ENCODE measurements around the gene CDYL. TPM values are rescaled to one million over a fixed set of nuclear protein-coding genes. Genes with fewer than 3 reads are reported as not detected.

The CDYL gene
- total and polyA plus RNA-seq, 12 donors: 4.1 to 39.9 (median 33.2) TPM

DNA sequence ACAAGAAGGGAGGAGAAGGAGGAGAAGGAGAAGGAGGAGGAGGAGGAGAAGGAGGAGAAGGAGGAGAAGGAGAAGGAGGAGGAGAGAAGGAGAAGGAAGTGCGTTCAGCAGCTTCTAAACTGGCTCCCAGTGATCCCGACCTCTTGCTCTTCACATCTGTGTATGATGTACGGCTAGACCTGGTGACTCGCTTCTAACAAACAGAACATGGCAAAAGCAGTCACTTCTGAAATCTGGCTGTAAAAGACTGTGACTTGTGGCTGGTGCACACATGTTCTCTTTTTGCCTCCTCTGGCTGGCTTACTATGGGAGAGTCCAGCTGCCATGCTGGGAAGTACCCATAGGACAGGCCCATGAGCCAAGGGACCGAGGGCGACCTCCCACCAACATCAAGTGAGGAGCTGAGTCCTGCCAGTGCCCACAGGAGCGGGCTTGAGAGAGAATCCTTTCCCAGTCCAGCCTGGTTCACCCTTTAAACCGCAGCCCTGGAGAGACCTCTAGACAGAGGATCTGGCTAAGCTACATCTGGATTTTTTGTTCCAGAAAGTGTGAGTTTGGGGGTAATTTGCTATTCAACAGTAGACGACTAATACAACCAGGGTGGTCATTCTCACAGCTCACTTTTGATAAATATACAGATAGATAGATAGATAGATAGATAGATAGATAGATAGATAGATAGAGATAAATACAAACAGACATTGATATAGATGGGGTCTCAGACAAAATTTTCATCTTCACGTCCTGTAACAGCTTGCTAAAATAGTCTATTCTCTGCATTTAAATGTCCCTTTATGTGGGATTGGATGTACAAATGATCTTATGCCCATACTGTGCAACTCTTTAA lies 185.3 kb downstream of the CDYL start:
- H3K9me3 ChIP-seq: no peaks in the 10 kb centered on the region
- no peak for ATAC-seq
- H3K27me3 ChIP-seq: no peaks in the 10 kb centered on the region
- no peak for TF ChIP-seq CTCF (IDR thresholded peaks at IDR 0.05)
- no peak overlapping the region for H3K27ac ChIP-seq
- intact Hi-C loops (cut with DNase I): no loop called here
- peaks cover 0 to 8% (median 0%) of the 10 kb centered on the region in 9 donors for H3K4me1 ChIP-seq
- H3K36me3 ChIP-seq: peaks cover 0 to 2% (median 0%) of the 10 kb centered on the region in 9 donors
- no peak for DNase-seq
- WGBS, 2 donors: 84 to 88% methylated on average over 10 of the region's 10 CpGs
- no peak overlapping the region for H3K4me3 ChIP-seq

DNA sequence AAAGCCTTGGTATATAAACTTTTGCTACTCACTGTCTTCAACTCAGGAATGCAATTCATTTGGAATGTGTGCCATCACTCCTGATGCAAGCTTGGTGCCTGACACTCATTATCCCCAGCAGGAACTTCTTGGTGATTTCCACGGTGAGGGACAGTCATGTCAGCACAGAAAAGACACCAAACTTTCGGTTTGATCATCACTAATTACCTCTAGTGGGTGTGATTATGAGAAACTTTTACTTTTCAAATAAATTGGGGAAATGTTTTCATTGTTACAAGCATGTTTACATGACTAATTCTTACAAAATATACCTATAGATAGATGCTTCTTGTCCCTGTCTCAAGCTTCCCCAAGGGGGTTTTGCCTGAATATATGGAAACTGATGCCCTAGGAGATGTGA lies 186.7 kb downstream of the CDYL start:
- Histone ChIP-seq H3K9me3 (no peaks in the 10 kb centered on the region), H3K36me3 (no peaks in the 10 kb centered on the region), H3K27ac (no peak overlapping the region), H3K4me3 (no peak overlapping the region), H3K4me1 (peaks cover 0 to 3% (median 0%) of the 10 kb centered on the region in 9 donors), H3K27me3 (no peaks in the 10 kb centered on the region)
- intact Hi-C loops (cut with DNase I): no loop called here
- TF ChIP-seq CTCF (IDR thresholded peaks at IDR 0.05): no peak
- ATAC-seq (no peak), DNase-seq (no peak)
- WGBS, 2 donors: 74 to 77% methylated on average over 2 of the region's 2 CpGs

DNA sequence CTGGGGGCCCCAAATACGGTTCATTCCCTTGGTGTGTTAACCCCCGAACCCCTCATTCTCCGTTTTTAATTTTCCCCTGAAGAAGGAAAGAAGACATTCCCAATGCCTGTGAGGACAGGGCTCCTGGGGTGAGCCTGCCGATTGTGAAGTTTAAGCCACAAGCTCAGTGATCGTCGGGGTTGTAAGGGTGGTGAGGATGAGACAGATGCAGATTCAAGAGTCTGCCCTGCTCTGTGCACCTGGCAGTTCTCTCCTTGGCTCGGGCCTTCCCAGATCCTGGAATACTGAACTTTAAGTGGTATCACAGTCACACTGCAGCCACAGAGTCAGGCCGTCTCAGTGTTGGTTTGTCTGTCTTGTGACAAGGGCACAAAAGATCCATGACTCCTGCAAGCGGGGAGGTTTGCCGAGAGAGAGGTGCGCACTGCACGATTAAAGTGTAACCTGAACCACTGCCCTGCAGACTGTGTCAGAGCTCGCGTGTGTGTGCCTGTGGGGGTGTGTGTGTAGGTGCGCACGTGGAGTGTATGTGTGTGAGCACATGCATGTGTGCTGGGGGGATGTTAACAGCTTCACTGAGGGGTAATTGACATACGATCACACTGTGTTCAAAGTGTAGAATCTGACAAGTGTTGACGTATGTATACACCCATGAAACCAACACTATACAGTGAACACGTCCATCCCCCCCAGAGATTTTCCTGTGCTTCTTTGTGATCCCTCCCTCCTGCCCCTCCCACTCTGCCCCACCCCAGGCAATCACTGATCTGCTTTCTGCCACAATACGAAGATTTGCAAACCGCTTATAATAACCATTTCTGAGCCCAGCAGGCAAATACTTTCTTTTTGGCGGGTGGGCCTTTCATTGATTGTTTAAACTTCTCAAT lies 188.7 kb downstream of the CDYL start:
- DNase-seq: no peak
- 80 to 83% methylated on average over 22 of the region's 22 CpGs for WGBS, 2 donors
- no peak overlapping the region for H3K4me3 ChIP-seq
- no peak for ATAC-seq
- H3K9me3 ChIP-seq: no peaks in the 10 kb centered on the region
- intact Hi-C loops (cut with DNase I): no loop called here
- no peak for TF ChIP-seq CTCF (IDR thresholded peaks at IDR 0.05)
- no peaks in the 10 kb centered on the region for H3K4me1 ChIP-seq
- H3K27me3 ChIP-seq: no peaks in the 10 kb centered on the region
- no peak overlapping the region for H3K27ac ChIP-seq
- no peaks in the 10 kb centered on the region for H3K36me3 ChIP-seq

DNA sequence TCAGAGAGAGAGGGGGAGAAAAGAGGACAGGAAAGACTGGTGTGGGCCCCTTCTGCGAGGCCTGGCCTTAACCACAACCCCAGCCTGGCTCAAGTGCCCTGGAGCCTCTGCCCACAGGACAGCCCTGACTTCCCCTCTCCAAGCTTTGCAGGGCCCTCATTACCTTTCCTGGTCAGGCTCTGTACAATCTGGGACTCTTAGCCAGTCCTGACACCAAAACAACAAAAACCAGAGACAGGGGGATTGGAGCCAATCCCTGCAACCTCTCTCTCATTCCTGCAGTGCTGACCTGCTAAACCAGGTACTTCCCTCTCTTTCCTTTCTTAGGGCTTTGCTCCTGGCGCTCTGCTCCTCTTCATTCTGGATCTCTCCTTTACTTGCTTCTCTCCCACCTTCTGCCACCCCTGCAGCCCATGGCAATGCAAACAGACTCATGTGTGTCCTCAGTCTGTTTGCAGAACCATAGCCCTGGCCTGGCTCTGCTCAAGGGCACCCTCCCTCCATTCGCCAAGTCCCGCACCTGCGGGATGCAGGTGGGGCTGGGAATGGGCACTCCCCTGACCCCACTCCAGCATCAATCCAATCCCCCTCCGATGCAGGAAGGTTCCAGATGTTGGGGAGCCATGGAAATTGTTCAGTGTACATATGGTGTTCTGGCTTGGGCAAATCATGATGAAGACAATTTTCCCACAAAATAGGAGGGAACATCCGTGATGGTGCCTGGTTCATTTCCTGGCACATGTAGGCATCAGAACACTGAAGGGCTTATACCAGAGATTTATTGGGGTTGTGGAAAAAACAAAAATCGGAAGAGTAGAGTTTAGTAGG lies 189.6 kb downstream of the CDYL start:
- intact Hi-C loops (cut with DNase I): no loop called here
- no peaks in the 10 kb centered on the region for H3K27me3 ChIP-seq
- no peaks in the 10 kb centered on the region for H3K9me3 ChIP-seq
- H3K36me3 ChIP-seq: no peaks in the 10 kb centered on the region
- H3K27ac ChIP-seq: no peak overlapping the region
- ATAC-seq (no peak), DNase-seq (no peak)
- no peak for TF ChIP-seq CTCF (IDR thresholded peaks at IDR 0.05)
- 88 to 94% methylated on average over 8 of the region's 8 CpGs for WGBS, 2 donors
- H3K4me3 ChIP-seq: no peak overlapping the region
- H3K4me1 ChIP-seq: no peaks in the 10 kb centered on the region

Data from heart right ventricle (tissue), 16 donors.